Lower leg skin (tissue), 3 donors: ENCODE measurements around the gene RAP1B.

Experiments used
- CTCF ChIP-seq, 3 donors: fragments of 450-650 bp; IDR thresholded peaks; one replicate each; pipeline ENCODE4 v1.5.1; 2016; ENCODE audit warnings: antibody characterized with exemption in 3 of 3, mild to moderate bottlenecking in 3 of 3, moderate library complexity in 2 of 3
- POLR2A ChIP-seq, 2 donors: fragments of 450-650 bp; IDR thresholded peaks; one replicate each; pipeline ENCODE4 v1.6.1; 2016 to 2017; ENCODE audit warnings: antibody characterized with exemption in 2 of 2, mild to moderate bottlenecking in 1 of 2, moderate library complexity in 1 of 2

- no peak for TF ChIP-seq CTCF (IDR thresholded peaks at IDR 0.05)
- no peak for TF ChIP-seq POLR2A (IDR thresholded peaks at IDR 0.05)
Observed at GRCh38 chr12:68577949-68578348, 32.8 kb upstream of the RAP1B start.
